Measurements from ENCODE around the gene AUTS2.

AUTS2 gene

GRCh38 chr7:69696686-69697685 lies 98.7 kb downstream of the AUTS2 start:
- Histone ChIP-seq H3K4me3 (ENCODE audit: low read length) (no peak overlapping the region), H3K36me3 (ENCODE audit: control insufficient read depth, insufficient read depth, low read length) (no peaks in the 10 kb centered on the region), H2BK5ac (ENCODE audit: low read length) (no peak overlapping the region), H3K79me1 (ENCODE audit: low read length) (peaks cover 3% of the 10 kb centered on the region), H3K27me3 (ENCODE audit: insufficient read depth, low read length, poor library complexity) (no peaks in the 10 kb centered on the region), H4K5ac (ENCODE audit: low read length) (no peak overlapping the region), H2BK120ac (ENCODE audit: low read depth, low read length) (no peak overlapping the region), H3K4me2 (ENCODE audit: low read length) (no peak overlapping the region), H3K9ac (ENCODE audit: low read length) (no peak overlapping the region), H3K56ac (ENCODE audit: low read length) (no peak overlapping the region), H2BK15ac (replicated peaks; ENCODE audit: low read depth) (no peak overlapping the region), H3K18ac (ENCODE audit: low read length) (no peak overlapping the region), H4K8ac (ENCODE audit: low read depth, low read length) (no peak overlapping the region), H3K4me1 (ENCODE audit: control insufficient read depth, low read depth, low read length) (peaks cover 2% of the 10 kb centered on the region), H3K4ac (ENCODE audit: low read depth, low read length) (no peak overlapping the region), H3K79me2 (ENCODE audit: control insufficient read depth, insufficient read depth, low read length) (no peaks in the 10 kb centered on the region), H2AK5ac (ENCODE audit: low read length) (no peak overlapping the region), H3K23ac (ENCODE audit: low read length) (no peak overlapping the region), H3K27ac (ENCODE audit: low read depth, low read length) (no peak overlapping the region)
- DNase-seq: no peak
- WGBS (ENCODE audit: extremely low coverage, insufficient coverage, low lambda C conversion rate): no CpG with 5 or more reads among the region's 5 CpGs

- H2AK5ac ChIP-seq (ENCODE audit: low read length): no peak overlapping the region
- H2BK5ac ChIP-seq (ENCODE audit: low read length): no peak overlapping the region
- no peak overlapping the region for H2BK120ac ChIP-seq (ENCODE audit: low read depth, low read length)
- no peaks in the 10 kb centered on the region for H3K27me3 ChIP-seq (ENCODE audit: insufficient read depth, low read length, poor library complexity)
- H3K23ac ChIP-seq (ENCODE audit: low read length): no peak overlapping the region
- peaks cover 2% of the 10 kb centered on the region for H3K4me1 ChIP-seq (ENCODE audit: control insufficient read depth, low read depth, low read length)
- H3K4me2 ChIP-seq (ENCODE audit: low read length): no peak overlapping the region
- peaks cover 3% of the 10 kb centered on the region for H3K79me1 ChIP-seq (ENCODE audit: low read length)
- no peak overlapping the region for H2BK15ac ChIP-seq (replicated peaks; ENCODE audit: low read depth)
- H3K79me2 ChIP-seq (ENCODE audit: control insufficient read depth, insufficient read depth, low read length): no peaks in the 10 kb centered on the region
- no peak overlapping the region for H3K18ac ChIP-seq (ENCODE audit: low read length)
- no peak overlapping the region for H3K56ac ChIP-seq (ENCODE audit: low read length)
- H3K4me3 ChIP-seq (ENCODE audit: low read length): no peak overlapping the region
- no peak for DNase-seq
- H4K5ac ChIP-seq (ENCODE audit: low read length): no peak overlapping the region
- H4K8ac ChIP-seq (ENCODE audit: low read depth, low read length): no peak overlapping the region
- no peaks in the 10 kb centered on the region for H3K36me3 ChIP-seq (ENCODE audit: control insufficient read depth, insufficient read depth, low read length)
- H3K9ac ChIP-seq (ENCODE audit: low read length): no peak overlapping the region
- H3K27ac ChIP-seq (ENCODE audit: low read depth, low read length): no peak overlapping the region
- no CpG with 5 or more reads among the region's 5 CpGs for WGBS (ENCODE audit: extremely low coverage, insufficient coverage, low lambda C conversion rate)
- no peak overlapping the region for H3K4ac ChIP-seq (ENCODE audit: low read depth, low read length)
Measured at GRCh38 chr7:69698109-69698825, 100.0 kb downstream of the AUTS2 start.

- H4K8ac ChIP-seq (ENCODE audit: low read depth, low read length): no peak overlapping the region
- H3K4me2 ChIP-seq (ENCODE audit: low read length): no peak overlapping the region
- DNase-seq: no peak
- H3K23ac ChIP-seq (ENCODE audit: low read length): no peak overlapping the region
- no peaks in the 10 kb centered on the region for H3K27me3 ChIP-seq (ENCODE audit: insufficient read depth, low read length, poor library complexity)
- H3K4me3 ChIP-seq (ENCODE audit: low read length): no peak overlapping the region
- H3K18ac ChIP-seq (ENCODE audit: low read length): no peak overlapping the region
- WGBS (ENCODE audit: extremely low coverage, insufficient coverage, low lambda C conversion rate): no CpG with 5 or more reads among the region's 2 CpGs
- H3K56ac ChIP-seq (ENCODE audit: low read length): no peak overlapping the region
- no peak overlapping the region for H2BK5ac ChIP-seq (ENCODE audit: low read length)
- no peak overlapping the region for H3K27ac ChIP-seq (ENCODE audit: low read depth, low read length)
- H3K9ac ChIP-seq (ENCODE audit: low read length): no peak overlapping the region
- H3K4me1 ChIP-seq (ENCODE audit: control insufficient read depth, low read depth, low read length): peaks cover 2% of the 10 kb centered on the region
- no peak overlapping the region for H2AK5ac ChIP-seq (ENCODE audit: low read length)
- H4K5ac ChIP-seq (ENCODE audit: low read length): no peak overlapping the region
- no peak overlapping the region for H2BK120ac ChIP-seq (ENCODE audit: low read depth, low read length)
- no peak overlapping the region for H2BK15ac ChIP-seq (replicated peaks; ENCODE audit: low read depth)
- peaks cover 2% of the 10 kb centered on the region for H3K79me1 ChIP-seq (ENCODE audit: low read length)
- no peaks in the 10 kb centered on the region for H3K79me2 ChIP-seq (ENCODE audit: control insufficient read depth, insufficient read depth, low read length)
- no peak overlapping the region for H3K4ac ChIP-seq (ENCODE audit: low read depth, low read length)
- H3K36me3 ChIP-seq (ENCODE audit: control insufficient read depth, insufficient read depth, low read length): no peaks in the 10 kb centered on the region
Measured at GRCh38 chr7:69699931-69700330, 101.7 kb downstream of the AUTS2 start.

GRCh38 chr7:69700331-69700730 lies 102.1 kb downstream of the AUTS2 start:
- Histone ChIP-seq H3K79me2 (ENCODE audit: control insufficient read depth, insufficient read depth, low read length) (no peaks in the 10 kb centered on the region), H3K9ac (ENCODE audit: low read length) (no peak overlapping the region), H3K4me1 (ENCODE audit: control insufficient read depth, low read depth, low read length) (peaks cover 2% of the 10 kb centered on the region), H3K23ac (ENCODE audit: low read length) (no peak overlapping the region), H3K4me3 (ENCODE audit: low read length) (no peak overlapping the region), H2BK5ac (ENCODE audit: low read length) (no peak overlapping the region), H3K4ac (ENCODE audit: low read depth, low read length) (no peak overlapping the region), H3K56ac (ENCODE audit: low read length) (no peak overlapping the region), H2BK15ac (replicated peaks; ENCODE audit: low read depth) (no peak overlapping the region), H3K36me3 (ENCODE audit: control insufficient read depth, insufficient read depth, low read length) (no peaks in the 10 kb centered on the region), H4K8ac (ENCODE audit: low read depth, low read length) (no peak overlapping the region), H3K27me3 (ENCODE audit: insufficient read depth, low read length, poor library complexity) (no peaks in the 10 kb centered on the region), H2BK120ac (ENCODE audit: low read depth, low read length) (no peak overlapping the region), H3K4me2 (ENCODE audit: low read length) (no peak overlapping the region), H4K5ac (ENCODE audit: low read length) (no peak overlapping the region), H2AK5ac (ENCODE audit: low read length) (no peak overlapping the region), H3K27ac (ENCODE audit: low read depth, low read length) (no peak overlapping the region), H3K18ac (ENCODE audit: low read length) (no peak overlapping the region), H3K79me1 (ENCODE audit: low read length) (peaks cover 2% of the 10 kb centered on the region)
- DNase-seq: peak; percentile 45
- WGBS (ENCODE audit: extremely low coverage, insufficient coverage, low lambda C conversion rate): no CpG with 5 or more reads among the region's 3 CpGs

GRCh38 chr7:69701288-69701687 lies 103.0 kb downstream of the AUTS2 start:
- Histone ChIP-seq H3K4me3 (ENCODE audit: low read length) (no peak overlapping the region), H3K4me1 (ENCODE audit: control insufficient read depth, low read depth, low read length) (peaks cover 2% of the 10 kb centered on the region), H2BK5ac (ENCODE audit: low read length) (no peak overlapping the region)

More at GRCh38 chr7:69701288-69701687, 103.0 kb downstream of the AUTS2 start:
- H3K36me3 ChIP-seq (ENCODE audit: control insufficient read depth, insufficient read depth, low read length): no peaks in the 10 kb centered on the region
- H3K4ac ChIP-seq (ENCODE audit: low read depth, low read length): no peak overlapping the region
- no peak for DNase-seq
- no peaks in the 10 kb centered on the region for H3K79me2 ChIP-seq (ENCODE audit: control insufficient read depth, insufficient read depth, low read length)
- no peak overlapping the region for H3K27ac ChIP-seq (ENCODE audit: low read depth, low read length)
- no peak overlapping the region for H2BK120ac ChIP-seq (ENCODE audit: low read depth, low read length)
- peaks cover 2% of the 10 kb centered on the region for H3K79me1 ChIP-seq (ENCODE audit: low read length)
- H3K9ac ChIP-seq (ENCODE audit: low read length): no peak overlapping the region
- H3K4me2 ChIP-seq (ENCODE audit: low read length): no peak overlapping the region
- H2BK15ac ChIP-seq (replicated peaks; ENCODE audit: low read depth): no peak overlapping the region
- no peak overlapping the region for H3K18ac ChIP-seq (ENCODE audit: low read length)
- H3K23ac ChIP-seq (ENCODE audit: low read length): no peak overlapping the region
- WGBS (ENCODE audit: extremely low coverage, insufficient coverage, low lambda C conversion rate): no CpG with 5 or more reads among the region's 5 CpGs
- H4K5ac ChIP-seq (ENCODE audit: low read length): no peak overlapping the region
- H2AK5ac ChIP-seq (ENCODE audit: low read length): no peak overlapping the region
- no peaks in the 10 kb centered on the region for H3K27me3 ChIP-seq (ENCODE audit: insufficient read depth, low read length, poor library complexity)
- H3K56ac ChIP-seq (ENCODE audit: low read length): no peak overlapping the region
- no peak overlapping the region for H4K8ac ChIP-seq (ENCODE audit: low read depth, low read length)

Measured in mesendoderm (in vitro differentiated cells).